Keratinocyte (primary cell): Measurements from ENCODE around the gene KDELR1. TPM values are rescaled to one million over a fixed set of nuclear protein-coding genes. Genes with fewer than 3 reads are reported as not detected.

Experiments used
- DNase-seq: peaks from one replicate; pipeline ENCODE4 v3.0.0-alpha.2; 2011; ENCODE audit warnings: low read depth, missing footprints, low spot score
- FAIRE-seq: peaks from 2 replicates; lab custom pipeline; 2011; peaks lifted over from hg19 to GRCh38; lab: Jason Lieb, UNC
- H2AFZ ChIP-seq: 2 replicates; pipeline ENCODE4 v1.6.0; 2012; ENCODE audit warnings: low read length, control low read depth, inconsistent platforms; ENCODE audit not compliant: control insufficient read depth
- H3K27ac ChIP-seq: 2 replicates; pipeline ENCODE4 v1.5.1; 2011; ENCODE audit warnings: low read length; ENCODE audit not compliant: control insufficient read depth, insufficient read depth
- H3K27me3 ChIP-seq: 3 replicates; pipeline ENCODE4 v1.6.0; 2011; ENCODE audit warnings: low read length; ENCODE audit not compliant: control insufficient read depth, insufficient read depth; ENCODE audit errors: extremely low read depth
- H3K36me3 ChIP-seq, 2 experiments: 2 replicates in 1 of 2; 3 replicates in 1 of 2; pipeline ENCODE4 v1.5.1; 2011; ENCODE audit warnings: low read length in 2 of 2, mild to moderate bottlenecking in 1 of 2; ENCODE audit not compliant: control insufficient read depth in 2 of 2, insufficient read depth in 2 of 2; ENCODE audit errors: extremely low read depth in 1 of 2
- H3K4me1 ChIP-seq: 3 replicates; pipeline ENCODE4 v1.5.1; 2011; ENCODE audit warnings: low read length; ENCODE audit not compliant: control insufficient read depth, insufficient read depth; ENCODE audit errors: extremely low read depth
- H3K4me2 ChIP-seq: 3 replicates; pipeline ENCODE4 v1.6.0; 2011; ENCODE audit warnings: low read depth, low read length; ENCODE audit not compliant: control insufficient read depth, insufficient read depth; ENCODE audit errors: extremely low read depth
- H3K4me3 ChIP-seq, 3 experiments: fragments of 200-600 bp in 1 of 3; sonication (generic) in 1 of 3; 2 replicates in 2 of 3; 3 replicates in 1 of 3; pipeline ENCODE4 v1.5.1; 2011 to 2016; ENCODE audit warnings: low read length in 3 of 3, mild to moderate bottlenecking in 3 of 3, control low read depth in 2 of 3, inconsistent platforms in 1 of 3, low read depth in 1 of 3, mixed read lengths in 1 of 3, mixed run types in 1 of 3, moderate library complexity in 1 of 3; ENCODE audit not compliant: control insufficient read depth in 2 of 3, insufficient read depth in 2 of 3; ENCODE audit errors: extremely low read depth in 1 of 3
- H3K79me2 ChIP-seq: 2 replicates; pipeline ENCODE4 v1.6.0; 2012; ENCODE audit warnings: low read length; ENCODE audit not compliant: control insufficient read depth, insufficient read depth
- H3K9ac ChIP-seq: 3 replicates; pipeline ENCODE4 v1.6.0; 2011; ENCODE audit warnings: low read length; ENCODE audit not compliant: control insufficient read depth, insufficient read depth; ENCODE audit errors: extremely low read depth
- H3K9me1 ChIP-seq: 3 replicates; pipeline ENCODE4 v1.6.0; 2011; ENCODE audit warnings: low read length; ENCODE audit not compliant: control insufficient read depth, insufficient read depth; ENCODE audit errors: extremely low read depth
- H3K9me3 ChIP-seq: 2 replicates; pipeline ENCODE4 v1.5.1; 2012; ENCODE audit warnings: low read depth, low read length; ENCODE audit not compliant: control insufficient read depth
- H4K20me1 ChIP-seq: 3 replicates; pipeline ENCODE4 v1.6.0; 2011; ENCODE audit warnings: low read length; ENCODE audit not compliant: control insufficient read depth, insufficient read depth; ENCODE audit errors: extremely low read depth
- CTCF ChIP-seq, 3 experiments: IDR thresholded peaks in 1 of 3; conservative IDR thresholded peaks in 1 of 3; optimal IDR thresholded peaks in 1 of 3; 2 replicates in 2 of 3; 3 replicates in 1 of 3; pipeline versions ENCODE3 to v1.5.1; 2011; ENCODE audit warnings: low read length in 3 of 3, mild to moderate bottlenecking in 3 of 3, moderate library complexity in 2 of 3, control low read depth in 1 of 3, inconsistent platforms in 1 of 3; ENCODE audit not compliant: insufficient read depth in 2 of 3; ENCODE audit errors: extremely low read depth in 1 of 3
- EZH2 ChIP-seq: IDR thresholded peaks from one replicate; pipeline ENCODE4 v1.6.1; 2012; ENCODE audit warnings: inconsistent platforms, mild to moderate bottlenecking, low read length, moderate library complexity
- dilution Hi-C: fragments of 300-500 bp; cut with MboI; formaldehyde crosslinking; loops from one replicate; pipeline ENCODE4 v1.7.0; 2020; ENCODE audit warnings: low sequenced_read_pairs; ENCODE audit not compliant: extremely low pct_ligation_motif_present
- polyA plus RNA-seq, 5 experiments: library from polyadenylated mRNA; depleted of rRNA in 3 of 5; stranded (reverse) in 3 of 5; stranded (forward) in 1 of 5; unstranded in 1 of 5; fragments of >200 nt; gene quantifications; 1 replicate in 1 of 5; 2 replicates in 3 of 5; 3 replicates in 1 of 5; pipeline versions ENCODE4 v1.2.1 to v1.2.3, GENCODE V29; 2011 to 2012; ENCODE audit warnings: missing spikeins in 2 of 5, low read depth in 1 of 5, low replicate concordance in 1 of 5

Gene KDELR1
- polyA plus RNA-seq, 1 donor (not counting 4 experiments of a cell fraction or from before 2014, with no cell fraction given), result 105 TPM

- H4K20me1 ChIP-seq, result no peaks in the 10 kb centered on the region
- no peak overlapping the region for H2AFZ ChIP-seq
- H3K27ac ChIP-seq, result no peak overlapping the region
- no peaks in the 10 kb centered on the region for H3K27me3 ChIP-seq
- no peak overlapping the region for H3K9ac ChIP-seq
- no peaks in the 10 kb centered on the region for H3K36me3 ChIP-seq
- H3K9me1 ChIP-seq, result no peaks in the 10 kb centered on the region
- DNase-seq, result no peak
- dilution Hi-C loops, result no loop called here
- peaks cover 8% of the 10 kb centered on the region for H3K4me1 ChIP-seq
- no peak overlapping the region for H3K4me3 ChIP-seq
- H3K4me2 ChIP-seq, result no peak overlapping the region
- no peaks in the 10 kb centered on the region for H3K9me3 ChIP-seq
- no peaks in the 10 kb centered on the region for H3K79me2 ChIP-seq
- FAIRE-seq, result no peak
- no peak for TF ChIP-seq EZH2
- TF ChIP-seq CTCF (optimal IDR thresholded peaks at IDR 0.05 in 1 of 3, IDR thresholded peaks at IDR 0.05 in 1 of 3, conservative IDR thresholded peaks at IDR 0.05 in 1 of 3; ENCODE audit: extremely low read depth in 1 of 3, insufficient read depth in 2 of 3, low read length in 3 of 3), result no peak
These were observed 26.1 kb upstream of the KDELR1 start for GRCh38 chr19:48417421-48417820.

GRCh38 chr19:48415806-48416221 is 24.5 kb upstream of the KDELR1 start:
- Histone ChIP-seq H3K27ac (no peak overlapping the region), H2AFZ (no peak overlapping the region), H3K36me3 (no peaks in the 10 kb centered on the region), H4K20me1 (no peaks in the 10 kb centered on the region), H3K9me1 (no peaks in the 10 kb centered on the region), H3K9ac (no peak overlapping the region), H3K27me3 (no peaks in the 10 kb centered on the region), H3K79me2 (no peaks in the 10 kb centered on the region), H3K9me3 (no peaks in the 10 kb centered on the region), H3K4me2 (no peak overlapping the region), H3K4me3 (no peak overlapping the region), H3K4me1 (peaks cover 8% of the 10 kb centered on the region)
- no peak for DNase-seq
- no peak for TF ChIP-seq CTCF (optimal IDR thresholded peaks at IDR 0.05 in 1 of 3, IDR thresholded peaks at IDR 0.05 in 1 of 3, conservative IDR thresholded peaks at IDR 0.05 in 1 of 3; ENCODE audit: extremely low read depth in 1 of 3, insufficient read depth in 2 of 3, low read length in 3 of 3)
- no peak for TF ChIP-seq EZH2
- dilution Hi-C loops, result no loop called here
- no peak for FAIRE-seq
